Measurements from ENCODE around the gene SPIN2B.

Gene SPIN2B

GRCh38 chrX:57070185-57070984, 51.0 kb downstream of the SPIN2B start:
- DNase-seq (ENCODE audit: low read depth in 2 of 2), result no peak
